Activated effector memory CD4-positive, alpha-beta T cell treated with anti-CD3 and anti-CD28 coated beads, Interleukin-2, amount 50 U/mL, for 16 hours (primary cell): ENCODE data around the gene CABYR.

Source experiments
- DNase-seq: peaks from one replicate; pipeline ENCODE4 v3.0.0-alpha.2; 2020

Gene CABYR

GRCh38 chr18:24195296-24196053 lies 56.6 kb downstream of the CABYR start:
- no peak for DNase-seq

DNA sequence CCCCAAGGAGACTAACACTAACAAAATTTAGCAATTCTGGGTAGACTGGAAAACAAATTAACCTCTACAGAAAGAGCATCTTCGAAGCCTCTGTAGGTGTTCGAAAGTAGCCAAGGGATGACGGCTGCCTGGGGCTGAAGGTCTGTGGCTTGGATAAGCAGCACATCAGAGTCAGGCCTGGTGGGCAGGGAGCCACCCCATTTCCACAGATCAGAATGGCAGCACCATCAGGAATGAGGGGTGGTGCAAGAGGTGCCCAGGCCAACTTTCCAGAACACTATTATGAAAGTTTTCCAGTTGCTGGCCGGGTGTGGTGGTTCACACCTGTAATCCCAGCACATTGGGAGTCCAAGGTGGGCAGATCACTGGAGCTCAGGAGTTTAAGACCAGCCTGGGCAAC lies 57.9 kb downstream of the CABYR start:
- DNase-seq = no peak

GRCh38 chr18:24197412-24197811 lies 58.5 kb downstream of the CABYR start:
- DNase-seq = no peak

DNA sequence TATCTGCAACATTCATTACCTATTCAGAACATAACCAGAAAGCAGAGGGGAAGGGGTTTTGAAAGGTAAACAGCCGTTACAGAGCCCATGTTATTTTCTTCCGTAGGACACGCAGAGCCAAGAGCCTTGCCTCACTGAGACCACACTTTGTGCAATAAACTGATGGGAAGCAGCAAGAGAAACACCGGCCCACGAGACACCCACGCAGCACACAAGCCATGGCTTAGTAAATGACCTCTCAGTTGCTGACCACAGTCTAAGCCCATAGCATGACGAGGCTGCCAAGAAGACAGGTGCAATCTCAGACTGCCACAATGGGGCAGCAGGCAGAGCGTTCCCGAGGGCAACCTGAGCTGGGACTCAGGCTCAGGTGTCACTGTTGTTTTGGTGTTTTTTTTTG lies 59.6 kb downstream of the CABYR start:
- no peak for DNase-seq

DNA sequence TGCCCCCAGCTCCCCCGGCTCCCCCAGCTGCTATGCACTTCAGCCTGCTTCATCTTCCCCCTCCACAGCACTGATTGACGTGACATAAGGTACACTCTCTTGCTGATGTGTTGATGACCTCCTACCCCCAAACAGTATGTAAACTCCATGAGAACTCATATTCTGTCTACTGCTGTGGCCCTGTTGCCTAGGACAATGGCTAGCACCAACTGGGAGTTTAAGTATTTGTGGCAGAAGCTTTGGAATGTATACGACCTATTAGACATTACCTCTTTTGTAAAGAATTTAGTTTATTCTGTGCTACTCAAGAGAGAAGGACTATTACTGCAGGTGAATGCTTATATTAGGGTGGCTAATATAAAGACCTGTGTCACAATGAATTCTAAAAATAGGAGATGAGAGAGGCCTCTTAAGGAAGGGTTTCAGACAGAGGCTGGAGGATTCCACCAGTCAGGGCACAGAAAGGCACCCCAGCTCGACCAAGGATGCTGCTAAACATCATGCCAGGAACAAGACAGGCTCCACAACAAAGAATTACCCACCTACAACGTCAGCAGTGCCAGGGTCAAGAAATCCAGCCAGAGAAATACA lies 60.6 kb downstream of the CABYR start:
- no peak for DNase-seq

- no peak for DNase-seq
Observed at GRCh38 chr18:24200494-24201290, 61.8 kb downstream of the CABYR start.

GRCh38 chr18:24201699-24202687 lies 63.1 kb downstream of the CABYR start:
- DNase-seq = no peak

DNA sequence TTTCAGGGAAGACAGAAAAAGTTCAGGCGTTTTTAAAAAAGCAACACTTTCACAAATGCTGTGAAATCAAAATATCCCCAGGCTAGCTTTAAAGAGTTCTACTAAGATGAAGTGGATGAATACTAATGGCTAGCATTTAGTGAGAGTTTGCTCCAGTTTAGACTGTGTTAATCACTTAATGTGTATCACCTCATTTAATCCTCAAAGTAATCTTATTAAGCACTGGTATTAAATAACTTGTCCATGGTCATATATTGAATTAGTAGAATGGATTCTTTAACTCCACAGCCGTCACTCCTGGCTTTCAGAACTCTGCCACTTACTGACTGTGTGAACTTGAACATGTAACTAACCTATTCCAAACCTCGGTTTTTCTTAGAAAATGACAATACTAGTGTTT lies 66.0 kb downstream of the CABYR start:
- no peak for DNase-seq

GRCh38 chr18:24208270-24209035 lies 69.6 kb downstream of the CABYR start:
- no peak for DNase-seq

GRCh38 chr18:24209558-24209957 lies 70.7 kb downstream of the CABYR start:
- no peak for DNase-seq
